Gastrocnemius medialis (tissue), 4 donors: ENCODE data around the gene ENPP3. TPM values are rescaled to one million over a fixed set of nuclear protein-coding genes. Genes with fewer than 3 reads are reported as not detected.

Experiments
- ATAC-seq, 2 donors: fragments of 150-250 bp; one replicate each; pipeline ENCODE4 v1.9.1; 2016
- DNase-seq, 2 donors: peaks; one replicate each; pipeline ENCODE4 v3.0.0-alpha.2; 2019
- H3K27ac ChIP-seq, 4 donors: fragments of 200-600 bp; sonication (generic); 1 replicate in 1 of 4; 2 replicates in 3 of 4; pipeline ENCODE4 v1.5.1; 2016 to 2018; ENCODE audit warnings: mild to moderate bottlenecking in 2 of 4, moderate library complexity in 1 of 4
- H3K27me3 ChIP-seq, 3 donors: fragments of 200-600 bp; sonication (generic) in 2 of 3; 1 replicate in 1 of 3; 2 replicates in 2 of 3; pipeline versions ENCODE4 v1.5.1 to v1.6.0; 2016 to 2019; ENCODE audit warnings: mild to moderate bottlenecking in 1 of 3, moderate library complexity in 1 of 3
- H3K36me3 ChIP-seq, 2 donors: fragments of 200-600 bp; sonication (generic) in 1 of 2; one replicate each; pipeline ENCODE4 v1.5.1; 2017 to 2018
- H3K4me1 ChIP-seq, 2 donors: fragments of 200-600 bp; sonication (generic) in 1 of 2; one replicate each; pipeline ENCODE4 v1.5.1; 2016 to 2017; ENCODE audit warnings: mild to moderate bottlenecking in 2 of 2
- H3K4me3 ChIP-seq, 4 donors: fragments of 200-600 bp; sonication (generic) in 3 of 4; 1 replicate in 1 of 4; 2 replicates in 3 of 4; pipeline ENCODE4 v1.5.1; 2016 to 2019; ENCODE audit warnings: mild to moderate bottlenecking in 2 of 4
- H3K9me3 ChIP-seq, 3 donors: fragments of 200-600 bp; sonication (generic) in 2 of 3; 1 replicate in 1 of 3; 2 replicates in 2 of 3; pipeline ENCODE4 v1.5.1; 2016 to 2019
- CTCF ChIP-seq, 5 experiments: fragments of 450-650 bp in 3 of 5; fragments of 200-600 bp in 2 of 5; sonication (generic) in 2 of 5; IDR thresholded peaks in 4 of 5; conservative IDR thresholded peaks in 1 of 5; 1 replicate in 4 of 5; 2 replicates in 1 of 5; pipeline ENCODE4 v1.5.1; 2016 to 2019; ENCODE audit warnings: antibody characterized with exemption in 5 of 5, mild to moderate bottlenecking in 3 of 5, moderate library complexity in 3 of 5
- POLR2A ChIP-seq, 2 donors: fragments of 450-650 bp; IDR thresholded peaks; one replicate each; pipeline ENCODE4 v1.6.1; 2017; ENCODE audit warnings: antibody characterized with exemption in 2 of 2, mild to moderate bottlenecking in 2 of 2, moderate library complexity in 2 of 2
- in situ Hi-C, 4 donors: fragments of 200-750 bp; cut with MboI; loops; one replicate each; pipeline versions ENCODE4 v1.15.0 to v1.8.0; 2017; ENCODE audit warnings: low sequenced_read_pairs in 4 of 4
- intact Hi-C: fragments of 100-400 bp; cut with DNase I; formaldehyde crosslinking; loops from one replicate; pipeline ENCODE4 v1.15.1; 2023; ENCODE audit warnings: low total_unique reads
- total RNA-seq, 4 donors: library from RNA; depleted of rRNA; stranded (reverse); fragments of >200 nt; gene quantifications; one replicate each; pipeline versions ENCODE4 v1.1.0 to v1.2.3, GENCODE V29; 2016

ENPP3 gene
- total RNA-seq, 4 donors from 2014 or later, result 0.07 TPM; not detected in 3

GRCh38 chr6:131682442-131682841 lies 45.3 kb downstream of the ENPP3 start:
- Histone ChIP-seq H3K9me3 (no peaks in the 10 kb centered on the region), H3K36me3 (no peaks in the 10 kb centered on the region), H3K27me3 (no peaks in the 10 kb centered on the region), H3K4me3 (no peak overlapping the region), H3K4me1 (no peaks in the 10 kb centered on the region), H3K27ac (no peak overlapping the region)
- intact Hi-C loops, result no loop called here
- TF ChIP-seq CTCF (IDR thresholded peaks at IDR 0.05 in 4 of 5, conservative IDR thresholded peaks at IDR 0.05 in 1 of 5) (no peak), POLR2A (IDR thresholded peaks at IDR 0.05) (no peak)
- DNase-seq (no peak), ATAC-seq (no peak)
- in situ Hi-C loops, result loop anchor here in 2 of 4 donors (25.0 kb wide), 2 partner anchors 205 to 530 kb away; no protein-coding TSS in a partner anchor

- Histone ChIP-seq H3K9me3 (no peaks in the 10 kb centered on the region), H3K36me3 (no peaks in the 10 kb centered on the region), H3K27ac (no peak overlapping the region), H3K4me1 (no peaks in the 10 kb centered on the region), H3K4me3 (no peak overlapping the region), H3K27me3 (no peaks in the 10 kb centered on the region)
- no peak for ATAC-seq
- intact Hi-C loops (no loop called here), in situ Hi-C loops (loop anchor here in 2 of 4 donors (25.0 kb wide), 2 partner anchors 204 to 529 kb away; no protein-coding TSS in a partner anchor)
- TF ChIP-seq POLR2A (IDR thresholded peaks at IDR 0.05) (no peak), CTCF (IDR thresholded peaks at IDR 0.05 in 4 of 5, conservative IDR thresholded peaks at IDR 0.05 in 1 of 5) (no peak)
- DNase-seq, result no peak
Measured at GRCh38 chr6:131683479-131683878, 46.4 kb downstream of the ENPP3 start.

GRCh38 chr6:131685266-131685780 lies 48.2 kb downstream of the ENPP3 start:
- no peaks in the 10 kb centered on the region for H3K4me1 ChIP-seq
- DNase-seq, result no peak
- in situ Hi-C loops (loop anchor here in 2 of 4 donors (25.0 kb wide), 2 partner anchors 202 to 527 kb away; no protein-coding TSS in a partner anchor), intact Hi-C loops (no loop called here)
- H3K9me3 ChIP-seq, result no peaks in the 10 kb centered on the region
- no peak for TF ChIP-seq POLR2A (IDR thresholded peaks at IDR 0.05)
- no peak for TF ChIP-seq CTCF (IDR thresholded peaks at IDR 0.05 in 4 of 5, conservative IDR thresholded peaks at IDR 0.05 in 1 of 5)
- H3K4me3 ChIP-seq, result no peak overlapping the region
- H3K27ac ChIP-seq, result no peak overlapping the region
- no peaks in the 10 kb centered on the region for H3K36me3 ChIP-seq
- ATAC-seq, result no peak
- no peaks in the 10 kb centered on the region for H3K27me3 ChIP-seq

- DNase-seq (no peak), ATAC-seq (no peak)
- in situ Hi-C loops (loop anchor here in 2 of 4 donors (25.0 kb wide), 2 partner anchors 200 to 525 kb away; no protein-coding TSS in a partner anchor), intact Hi-C loops (no loop called here)
- no peaks in the 10 kb centered on the region for H3K9me3 ChIP-seq
- TF ChIP-seq POLR2A (IDR thresholded peaks at IDR 0.05) (no peak), CTCF (IDR thresholded peaks at IDR 0.05 in 4 of 5, conservative IDR thresholded peaks at IDR 0.05 in 1 of 5) (no peak)
- no peaks in the 10 kb centered on the region for H3K36me3 ChIP-seq
- H3K4me3 ChIP-seq, result no peak overlapping the region
- no peak overlapping the region for H3K27ac ChIP-seq
- H3K27me3 ChIP-seq, result no peaks in the 10 kb centered on the region
- no peaks in the 10 kb centered on the region for H3K4me1 ChIP-seq
Measured at GRCh38 chr6:131687022-131687421, 49.9 kb downstream of the ENPP3 start.

GRCh38 chr6:131688286-131688685 lies 51.2 kb downstream of the ENPP3 start:
- TF ChIP-seq CTCF (IDR thresholded peaks at IDR 0.05 in 4 of 5, conservative IDR thresholded peaks at IDR 0.05 in 1 of 5) (no peak), POLR2A (IDR thresholded peaks at IDR 0.05) (no peak)
- Histone ChIP-seq H3K4me3 (no peak overlapping the region), H3K27ac (no peak overlapping the region), H3K36me3 (no peaks in the 10 kb centered on the region), H3K9me3 (no peaks in the 10 kb centered on the region), H3K27me3 (no peaks in the 10 kb centered on the region), H3K4me1 (no peaks in the 10 kb centered on the region)
- in situ Hi-C loops (loop anchor here in 2 of 4 donors (25.0 kb wide), 2 partner anchors 199 to 524 kb away; no protein-coding TSS in a partner anchor), intact Hi-C loops (no loop called here)
- DNase-seq (no peak), ATAC-seq (no peak)
